ENCODE measurements around the gene REXO4. TPM values are rescaled to one million over a fixed set of nuclear protein-coding genes. Genes with fewer than 3 reads are reported as not detected.

Gene REXO4
- 33.0 TPM for polyA plus RNA-seq (2012; ENCODE audit: insufficient read depth, insufficient read length)

DNA sequence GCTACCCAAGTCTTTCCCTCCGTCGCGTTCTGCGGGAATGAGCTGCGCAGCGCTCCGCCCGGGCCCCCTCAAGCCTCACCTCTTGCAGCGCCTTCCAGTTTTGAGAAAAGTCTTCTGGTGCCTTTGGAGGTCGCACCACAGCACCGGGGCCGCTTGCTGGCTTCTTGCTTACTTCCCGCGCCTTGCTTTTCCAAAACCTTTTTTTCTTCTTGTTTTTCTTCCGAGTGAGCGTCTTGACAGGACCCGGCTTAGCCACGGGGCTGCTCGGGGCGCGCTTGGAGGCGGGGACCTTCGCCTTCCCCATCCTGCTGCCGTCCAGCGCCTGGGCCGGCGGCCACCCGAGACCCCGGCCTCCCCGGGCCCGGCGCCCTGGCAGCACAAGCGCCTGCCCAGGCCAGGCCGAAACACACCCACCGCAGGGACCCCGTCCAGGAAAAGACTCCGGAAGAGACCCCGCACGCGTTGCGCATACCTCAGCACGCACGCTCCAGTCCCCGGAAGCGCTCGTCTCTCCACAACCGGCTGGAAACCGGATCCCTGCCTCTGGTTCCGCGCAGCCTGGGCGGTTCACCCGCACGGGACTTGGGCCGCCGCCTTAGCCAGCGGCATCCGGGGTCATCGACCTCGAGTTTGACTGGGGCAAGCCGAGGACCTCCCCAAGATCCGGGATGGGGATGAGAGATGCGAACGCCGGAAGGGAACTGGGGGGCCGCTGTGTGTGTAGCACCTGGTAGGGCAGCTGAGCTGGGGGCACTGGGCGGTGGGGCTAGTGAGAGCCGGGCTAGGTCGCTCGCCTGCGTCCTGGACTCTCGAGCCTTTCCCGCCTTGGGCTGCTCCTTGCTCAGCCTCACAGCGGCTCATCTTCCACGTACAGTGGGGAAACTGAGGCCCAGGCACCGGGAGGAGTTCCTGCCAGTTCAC, at the start of gene REXO4:
REXO4 (minus strand) TSS at position 470 of the 921 bp plus-strand sequence; CDS start at position 304, 166 bp downstream.
- peak; percentile 89 for DNase-seq (ENCODE audit: low read depth, low spot score)
- H3K4me3 ChIP-seq (ENCODE audit: low read length) = peak within 1 kb of the TSS; percentile 92

DNA sequence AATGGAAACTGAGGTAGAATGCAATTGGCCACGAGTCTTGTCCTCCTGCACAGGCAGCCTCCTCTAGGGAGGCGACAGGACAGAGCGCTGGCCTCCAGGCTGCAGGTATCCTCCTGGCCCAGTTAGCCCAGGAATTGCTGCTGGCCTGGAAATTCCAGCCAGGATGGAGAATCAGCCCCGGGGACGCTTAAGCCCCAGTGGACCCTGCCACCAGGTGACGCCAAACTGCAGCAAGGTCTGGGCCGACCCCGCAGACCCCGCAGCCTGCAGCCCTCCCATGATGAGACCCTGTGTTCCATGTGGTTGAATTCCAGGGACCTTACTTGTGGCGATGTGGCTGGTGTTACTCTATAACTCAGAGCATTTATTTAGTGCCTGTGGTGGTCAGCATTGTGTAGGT, 49.3 kb upstream of the REXO4 start:
- no peak for DNase-seq (ENCODE audit: low read depth, low spot score)
- H3K4me3 ChIP-seq (ENCODE audit: low read length) = no peak overlapping the region

GRCh38 chr9:133465984-133466383, 48.2 kb upstream of the REXO4 start:
- H3K4me3 ChIP-seq (ENCODE audit: low read length) = no peak overlapping the region
- DNase-seq (ENCODE audit: low read depth, low spot score) = no peak

GRCh38 chr9:133464638-133465037, 46.8 kb upstream of the REXO4 start:
- no peak for DNase-seq (ENCODE audit: low read depth, low spot score)
- no peak overlapping the region for H3K4me3 ChIP-seq (ENCODE audit: low read length)

DNA sequence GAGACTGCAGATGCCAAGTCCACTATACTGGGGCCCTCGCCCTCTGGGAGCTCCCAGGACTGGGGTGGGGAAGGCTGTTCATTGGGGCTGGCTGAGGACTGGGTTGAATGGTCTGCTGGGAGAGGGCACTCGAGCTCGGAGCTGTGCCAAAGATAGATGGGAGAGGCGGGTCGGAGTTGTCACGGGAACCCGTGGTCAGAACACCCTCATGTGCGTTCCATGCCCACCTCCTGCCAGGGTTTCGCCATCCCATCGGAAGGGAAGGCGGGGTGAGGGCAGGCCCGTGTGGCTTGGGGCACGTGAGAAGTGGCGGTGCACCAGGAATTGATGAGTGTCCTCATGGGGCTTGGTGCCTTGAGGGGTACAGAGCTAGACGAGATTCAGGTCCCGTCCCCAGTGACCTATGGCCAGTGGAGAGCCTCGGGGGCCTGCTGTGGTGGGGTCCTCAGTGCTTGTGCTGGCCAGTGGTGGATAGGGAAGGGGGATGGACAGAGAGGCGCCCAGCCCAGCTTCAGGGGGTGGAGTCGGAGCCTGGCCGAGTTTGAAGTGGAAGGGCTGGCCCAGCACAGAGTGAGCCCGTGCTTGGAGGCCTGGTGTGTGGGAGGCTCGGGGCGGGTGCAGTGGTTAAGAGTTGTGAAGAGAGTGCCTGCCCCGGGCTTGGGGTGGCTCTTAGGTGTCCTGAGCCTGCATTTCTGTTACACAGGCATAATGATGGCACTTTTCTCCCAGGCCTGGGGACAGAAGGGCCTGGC, 46.2 kb upstream of the REXO4 start:
- DNase-seq (ENCODE audit: low read depth, low spot score) = no peak
- no peak overlapping the region for H3K4me3 ChIP-seq (ENCODE audit: low read length)

DNA sequence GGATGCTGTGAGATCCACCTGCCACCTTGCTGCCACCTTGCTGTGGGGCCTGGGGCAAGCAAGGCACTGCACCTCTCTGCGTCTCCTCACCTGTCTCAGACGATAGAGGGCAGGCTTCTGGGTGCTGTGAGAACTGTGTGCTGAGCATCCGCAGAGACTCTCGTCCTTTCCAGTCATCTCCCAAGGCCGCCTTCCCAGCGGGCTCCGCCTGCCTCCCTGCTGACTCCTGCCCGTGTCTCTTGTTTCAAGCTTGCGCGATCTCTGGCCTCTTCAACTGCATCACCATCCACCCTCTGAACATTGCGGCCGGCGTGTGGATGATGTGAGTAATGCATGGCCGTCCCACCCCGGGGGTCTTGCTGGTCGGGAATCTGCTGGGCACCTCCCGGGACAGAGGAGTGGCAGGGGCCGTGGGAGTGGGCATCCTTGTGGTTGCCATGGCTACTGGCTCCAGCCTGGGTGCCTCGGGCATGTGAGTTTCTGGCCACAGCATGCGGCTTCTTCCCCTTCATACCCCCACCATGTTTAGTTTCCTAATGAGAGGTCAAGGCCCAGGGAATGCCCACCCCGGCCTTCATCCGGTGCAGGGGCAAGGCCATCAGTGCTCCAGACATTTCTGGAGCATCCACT, 45.5 kb upstream of the REXO4 start:
- H3K4me3 ChIP-seq (ENCODE audit: low read length) = no peak overlapping the region
- DNase-seq (ENCODE audit: low read depth, low spot score) = no peak

DNA sequence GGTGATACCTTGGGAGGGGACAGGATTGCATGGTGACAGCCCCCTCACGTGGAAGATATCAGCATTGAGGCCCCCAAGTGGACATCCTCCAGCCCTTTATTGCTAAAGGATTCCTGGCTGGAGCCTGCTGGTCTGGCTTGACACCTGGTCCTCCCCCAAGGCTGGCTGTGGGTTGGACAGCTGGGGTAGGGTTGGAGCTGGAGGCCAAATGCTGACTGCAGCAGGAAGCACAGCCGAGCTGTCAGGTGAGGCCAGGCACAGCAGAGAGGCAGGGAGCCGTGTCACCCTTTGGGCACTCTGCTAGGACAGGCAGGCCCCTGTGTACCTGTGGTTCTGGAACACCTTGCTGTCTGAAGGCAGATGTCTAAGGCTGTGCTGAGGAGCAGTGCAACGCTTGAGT, 44.2 kb upstream of the REXO4 start:
- DNase-seq (ENCODE audit: low read depth, low spot score) = no peak
- no peak overlapping the region for H3K4me3 ChIP-seq (ENCODE audit: low read length)

DNA sequence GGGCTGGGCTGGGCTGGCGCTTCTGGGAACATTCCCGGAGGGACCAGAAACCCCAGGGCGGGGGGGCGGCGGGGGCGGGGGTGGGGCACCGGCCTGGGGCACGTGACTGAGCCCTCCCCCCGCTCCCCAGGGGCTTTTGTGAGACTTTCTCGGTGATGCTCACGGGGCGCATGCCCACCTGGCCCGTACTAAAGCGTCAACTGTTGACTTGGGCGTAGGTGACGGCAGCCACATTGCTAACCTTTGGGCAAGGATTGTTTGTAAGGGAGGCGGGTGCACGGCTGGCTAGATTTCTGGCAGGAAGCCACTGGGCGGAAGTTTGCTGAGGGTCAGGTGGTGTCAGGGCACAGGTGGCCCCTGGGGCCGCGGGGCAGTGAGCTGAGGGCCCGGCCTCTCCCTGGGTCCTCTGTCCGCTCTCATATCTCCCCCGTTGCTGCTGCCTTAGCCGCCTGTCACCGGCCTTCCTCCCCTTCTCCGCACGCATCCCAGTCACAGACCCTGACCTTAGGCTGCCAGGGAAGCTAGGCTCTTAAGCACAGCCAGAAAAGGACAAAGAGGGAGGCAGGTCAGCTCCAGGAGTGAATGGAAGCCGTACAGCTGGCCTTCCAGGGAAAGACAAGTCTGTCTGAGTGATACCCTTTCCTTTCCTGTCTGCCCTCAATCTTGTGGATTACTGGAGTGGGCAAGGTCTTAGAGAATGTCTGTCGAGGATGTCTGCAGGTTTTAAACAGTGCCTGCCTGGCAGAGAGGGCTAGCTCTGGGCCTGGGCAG, 42.8 kb upstream of the REXO4 start:
- peak overlapping the region; percentile 65 for H3K4me3 ChIP-seq (ENCODE audit: low read length)
- no peak for DNase-seq (ENCODE audit: low read depth, low spot score)

GRCh38 chr9:133459476-133460404, 41.9 kb upstream of the REXO4 start, which contains the start of gene CACFD1:
CACFD1 (plus strand) TSS chr9:133459978; CDS start chr9:133460067, 89 bp downstream.
- peak within 1 kb of the TSS; percentile 65 for H3K4me3 ChIP-seq (ENCODE audit: low read length)
- DNase-seq (ENCODE audit: low read depth, low spot score) = peak; percentile 94

- DNase-seq (ENCODE audit: low read depth, low spot score) = no peak
- H3K4me3 ChIP-seq (ENCODE audit: low read length) = peak overlapping the region; percentile 65
Observed at GRCh38 chr9:133458643-133459312, 41.0 kb upstream of the REXO4 start.

DNA sequence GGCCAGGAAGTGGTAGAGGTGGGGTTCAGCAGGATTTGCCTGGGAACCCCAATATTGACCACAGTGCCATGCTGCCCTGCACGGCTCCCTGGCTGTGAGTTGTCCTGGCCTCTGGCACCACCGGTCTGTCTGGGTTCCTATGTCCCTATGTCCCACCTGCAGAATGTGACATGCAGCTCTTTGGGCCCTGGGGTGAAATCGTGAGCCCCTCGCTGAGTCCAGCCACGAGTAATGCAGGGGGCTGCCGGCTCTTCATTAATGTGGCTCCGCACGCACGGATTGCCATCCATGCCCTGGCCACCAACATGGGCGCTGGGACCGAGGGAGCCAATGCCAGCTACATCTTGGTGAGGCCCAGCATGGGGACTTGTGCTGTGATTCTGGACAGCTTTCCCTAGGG, 39.9 kb upstream of the REXO4 start:
- DNase-seq (ENCODE audit: low read depth, low spot score) = no peak
- no peak overlapping the region for H3K4me3 ChIP-seq (ENCODE audit: low read length)

GRCh38 chr9:133457233-133457632, 39.4 kb upstream of the REXO4 start:
- H3K4me3 ChIP-seq (ENCODE audit: low read length) = no peak overlapping the region
- DNase-seq (ENCODE audit: low read depth, low spot score) = no peak

- H3K4me3 ChIP-seq (ENCODE audit: low read length) = no peak overlapping the region
- no peak for DNase-seq (ENCODE audit: low read depth, low spot score)
Observed at GRCh38 chr9:133456409-133456808, 38.6 kb upstream of the REXO4 start.

DNA sequence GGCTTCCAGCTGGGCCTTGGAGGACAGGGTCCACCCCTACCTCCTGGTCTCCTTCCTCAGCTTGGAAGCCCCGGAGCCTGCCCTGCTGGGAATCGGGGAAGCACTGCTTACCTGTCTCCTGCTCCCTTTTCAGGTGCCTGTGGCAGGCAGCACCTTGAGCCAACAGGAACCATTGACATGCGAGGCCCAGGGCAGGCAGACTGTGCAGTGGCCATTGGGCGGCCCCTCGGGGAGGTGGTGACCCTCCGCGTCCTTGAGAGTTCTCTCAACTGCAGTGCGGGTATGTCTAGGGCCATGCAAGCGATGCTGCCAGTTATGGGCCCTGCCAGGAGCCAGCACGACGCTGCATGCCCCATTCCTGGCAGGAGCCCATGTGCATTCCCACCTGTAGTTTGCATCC, 38.1 kb upstream of the REXO4 start:
- H3K4me3 ChIP-seq (ENCODE audit: low read length) = no peak overlapping the region
- no peak for DNase-seq (ENCODE audit: low read depth, low spot score)

DNA sequence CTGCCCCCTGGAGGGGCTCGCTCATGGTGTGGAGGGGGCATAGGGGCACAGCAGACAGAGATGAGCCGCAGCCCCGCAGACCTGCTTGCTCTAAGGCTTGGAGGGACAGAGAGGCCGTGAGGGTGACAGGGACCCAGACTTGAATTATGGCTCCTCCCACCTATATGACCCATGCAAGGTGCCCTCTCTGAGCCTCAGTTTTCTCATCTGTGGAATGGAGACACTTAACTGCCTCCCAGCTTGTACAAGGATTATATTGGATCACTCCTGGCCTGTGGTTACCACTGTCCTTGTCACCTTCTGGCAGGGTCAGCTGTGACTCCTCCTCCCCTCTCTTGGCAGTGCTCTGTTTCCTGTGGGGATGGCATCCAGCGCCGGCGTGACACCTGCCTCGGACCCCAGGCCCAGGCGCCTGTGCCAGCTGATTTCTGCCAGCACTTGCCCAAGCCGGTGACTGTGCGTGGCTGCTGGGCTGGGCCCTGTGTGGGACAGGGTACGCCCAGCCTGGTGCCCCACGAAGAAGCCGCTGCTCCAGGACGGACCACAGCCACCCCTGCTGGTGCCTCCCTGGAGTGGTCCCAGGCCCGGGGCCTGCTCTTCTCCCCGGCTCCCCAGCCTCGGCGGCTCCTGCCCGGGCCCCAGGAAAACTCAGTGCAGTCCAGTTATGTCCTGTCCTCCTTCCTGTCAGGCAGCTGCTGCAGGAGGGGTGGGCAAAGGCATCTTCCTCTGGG, 37.3 kb upstream of the REXO4 start:
- no peak overlapping the region for H3K4me3 ChIP-seq (ENCODE audit: low read length)
- DNase-seq (ENCODE audit: low read depth, low spot score) = no peak

DNA sequence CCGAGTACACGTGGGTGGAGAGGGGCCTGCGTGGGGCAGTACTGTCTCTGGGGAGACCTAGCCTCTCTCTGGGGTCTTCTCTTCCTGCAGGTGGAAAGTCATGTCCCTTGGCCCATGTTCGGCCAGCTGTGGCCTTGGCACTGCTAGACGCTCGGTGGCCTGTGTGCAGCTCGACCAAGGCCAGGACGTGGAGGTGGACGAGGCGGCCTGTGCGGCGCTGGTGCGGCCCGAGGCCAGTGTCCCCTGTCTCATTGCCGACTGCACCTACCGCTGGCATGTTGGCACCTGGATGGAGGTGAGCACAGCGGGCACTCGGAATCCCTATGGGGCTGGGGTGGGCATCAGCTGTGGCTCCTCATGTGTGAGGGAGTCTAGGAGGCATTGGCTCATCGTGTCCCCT, 36.5 kb upstream of the REXO4 start:
- no peak for DNase-seq (ENCODE audit: low read depth, low spot score)
- H3K4me3 ChIP-seq (ENCODE audit: low read length) = no peak overlapping the region

- H3K4me3 ChIP-seq (ENCODE audit: low read length) = no peak overlapping the region
- DNase-seq (ENCODE audit: low read depth, low spot score) = no peak
Observed at GRCh38 chr9:133453651-133454050, 35.8 kb upstream of the REXO4 start.
